ENCODE measurements around the gene CYP26A1.

Gene CYP26A1

GRCh38 chr10:93059975-93060886 is 13.5 kb upstream of the CYP26A1 start, which contains the start of gene CYP26C1:
TSS of gene CYP26C1 (plus strand) at chr10:93060798. CDS start at chr10:93061264, 466 bp downstream.
- no peak within 1 kb of the TSS for H2AFZ ChIP-seq (ENCODE audit: low read depth, low read length)
- H3K4me1 ChIP-seq (ENCODE audit: low read length), result no peaks in the 10 kb centered on the region
- H4K20me1 ChIP-seq (ENCODE audit: insufficient read depth, low read length), result no peaks in the 10 kb centered on the region
- H3K27ac ChIP-seq (ENCODE audit: low read length), result no peak within 1 kb of the TSS
- H3K27me3 ChIP-seq (ENCODE audit: low read depth, low read length), result no peaks in the 10 kb centered on the region
- H3K36me3 ChIP-seq (replicated peaks; ENCODE audit: low read depth, low read length), result peaks cover 3% of the 10 kb centered on the region
- no peak within 1 kb of the TSS for H3K9ac ChIP-seq (ENCODE audit: low read length)
- H3K4me2 ChIP-seq (ENCODE audit: low read length), result no peak within 1 kb of the TSS
- H3K4me3 ChIP-seq (ENCODE audit: low read length), result no peak within 1 kb of the TSS
- no peaks in the 10 kb centered on the region for H3K9me3 ChIP-seq (ENCODE audit: insufficient read depth, low read length)
- no peaks in the 10 kb centered on the region for H3K79me2 ChIP-seq (ENCODE audit: low read length)
- no peak for TF ChIP-seq CTCF (IDR thresholded peaks at IDR 0.05; ENCODE audit: low read depth, low read length)
- no peak for TF ChIP-seq EZH2phosphoT487 (IDR thresholded peaks at IDR 0.05; ENCODE audit: low read depth)

- no peaks in the 10 kb centered on the region for H3K27me3 ChIP-seq (ENCODE audit: low read depth, low read length)
- TF ChIP-seq EZH2phosphoT487 (IDR thresholded peaks at IDR 0.05; ENCODE audit: low read depth) (no peak), CTCF (IDR thresholded peaks at IDR 0.05; ENCODE audit: low read depth, low read length) (no peak)
- H4K20me1 ChIP-seq (ENCODE audit: insufficient read depth, low read length), result no peaks in the 10 kb centered on the region
- H3K79me2 ChIP-seq (ENCODE audit: low read length), result no peaks in the 10 kb centered on the region
- H3K9ac ChIP-seq (ENCODE audit: low read length), result no peak overlapping the region
- no peak overlapping the region for H3K27ac ChIP-seq (ENCODE audit: low read length)
- no peak overlapping the region for H3K4me3 ChIP-seq (ENCODE audit: low read length)
- no peak overlapping the region for H2AFZ ChIP-seq (ENCODE audit: low read depth, low read length)
- H3K4me1 ChIP-seq (ENCODE audit: low read length), result no peaks in the 10 kb centered on the region
- H3K36me3 ChIP-seq (replicated peaks; ENCODE audit: low read depth, low read length), result peaks cover 3% of the 10 kb centered on the region
- no peak overlapping the region for H3K4me2 ChIP-seq (ENCODE audit: low read length)
- no peaks in the 10 kb centered on the region for H3K9me3 ChIP-seq (ENCODE audit: insufficient read depth, low read length)
These were observed 12.7 kb upstream of the CYP26A1 start for GRCh38 chr10:93060887-93061593.

- no peaks in the 10 kb centered on the region for H3K4me1 ChIP-seq (ENCODE audit: low read length)
- no peak overlapping the region for H3K4me2 ChIP-seq (ENCODE audit: low read length)
- H3K9me3 ChIP-seq (ENCODE audit: insufficient read depth, low read length), result no peaks in the 10 kb centered on the region
- no peaks in the 10 kb centered on the region for H4K20me1 ChIP-seq (ENCODE audit: insufficient read depth, low read length)
- H3K9ac ChIP-seq (ENCODE audit: low read length), result no peak overlapping the region
- H3K79me2 ChIP-seq (ENCODE audit: low read length), result no peaks in the 10 kb centered on the region
- no peak overlapping the region for H3K4me3 ChIP-seq (ENCODE audit: low read length)
- TF ChIP-seq CTCF (IDR thresholded peaks at IDR 0.05; ENCODE audit: low read depth, low read length) (no peak), EZH2phosphoT487 (IDR thresholded peaks at IDR 0.05; ENCODE audit: low read depth) (no peak)
- no peak overlapping the region for H2AFZ ChIP-seq (ENCODE audit: low read depth, low read length)
- peaks cover 3% of the 10 kb centered on the region for H3K36me3 ChIP-seq (replicated peaks; ENCODE audit: low read depth, low read length)
- H3K27me3 ChIP-seq (ENCODE audit: low read depth, low read length), result no peaks in the 10 kb centered on the region
- H3K27ac ChIP-seq (ENCODE audit: low read length), result no peak overlapping the region
These were observed 11.8 kb upstream of the CYP26A1 start for GRCh38 chr10:93061594-93062513.
